NCI-H345 treated with DMSO at 0.1 percent for 48 hours (cell line): ENCODE data around the gene H3-3A.

Source experiments
- DNase-seq: peaks from one replicate; lab custom pipeline; 2025; ENCODE audit not compliant: unreplicated experiment; lab: John Stamatoyannopoulos, UW

The H3-3A gene

GRCh38 chr1:226110249-226111097 lies 48.0 kb downstream of the H3-3A start:
- DNase-seq = peak; percentile 17

- peak; percentile 46 for DNase-seq
These were observed 48.8 kb downstream of the H3-3A start for GRCh38 chr1:226111098-226111882.

- DNase-seq = no peak
These were observed 49.4 kb downstream of the H3-3A start for GRCh38 chr1:226111883-226112261.

- DNase-seq = no peak
These were observed 50.1 kb downstream of the H3-3A start for GRCh38 chr1:226112626-226113025.

- DNase-seq = no peak
These were observed 54.2 kb downstream of the H3-3A start for GRCh38 chr1:226116673-226117072.

- DNase-seq = no peak
These were observed 54.8 kb downstream of the H3-3A start for GRCh38 chr1:226117330-226117729.

- no peak for DNase-seq
These were observed 55.8 kb downstream of the H3-3A start for GRCh38 chr1:226118357-226118756.

- DNase-seq = no peak
These were observed 56.7 kb downstream of the H3-3A start for GRCh38 chr1:226119169-226119568.

- no peak for DNase-seq
These were observed 57.9 kb downstream of the H3-3A start for GRCh38 chr1:226120398-226120797.

- no peak for DNase-seq
These were observed 58.6 kb downstream of the H3-3A start for GRCh38 chr1:226121049-226121586.
